ENCODE data around the gene FLRT1. TPM values are rescaled to one million over a fixed set of nuclear protein-coding genes. Genes with fewer than 3 reads are reported as not detected.
A peak's percentile ranks its signal among the peaks of the same experiment; 100 is the strongest.

The FLRT1 gene
- total RNA-seq, 1 experiment from 2014 or later: 0.31 TPM

- Mint-ChIP-seq H3K9me3 (peaks cover 9 to 14% of the 10 kb centered on the region in 2 experiments; a peak in 3 of 5 replicates), H3K4me3 (0 out of 5 replicates have a peak overlapping the region, but pooled peaks of 1 of the 2 experiments have one; percentile 32), H3K27ac (no peak overlapping the region), H3K27me3 (ENCODE audit: low read depth) (peaks cover 93% of the 10 kb centered on the region), H3K4me1 (peaks cover 14 to 18% of the 10 kb centered on the region in 2 experiments), H3K36me3 (ENCODE audit: insufficient read depth in 1 of 3, low read depth in 3 of 3) (peaks cover 2 to 10% (median 4%) of the 10 kb centered on the region in 3 experiments; a peak in 5 of 7 replicates)
- WGBS (ENCODE audit: extremely low coverage, insufficient read length, low lambda C conversion rate): no CpG with 5 or more reads among the region's 8 CpGs
- Histone ChIP-seq H2BK20ac (ENCODE audit: low read depth, low read length, poor library complexity, severe bottlenecking) (no peak overlapping the region), H3K4ac (ENCODE audit: low read depth, low read length) (no peak overlapping the region), H2BK120ac (ENCODE audit: low read depth, low read length, poor library complexity, severe bottlenecking) (no peak overlapping the region), H3K9me3 (ENCODE audit: control insufficient read depth, low read depth, low read length) (no peaks in the 10 kb centered on the region), H4K91ac (ENCODE audit: insufficient read length, low read depth, low read length) (no peak overlapping the region), H3K4me1 (ENCODE audit: insufficient read depth, low read length) (no peaks in the 10 kb centered on the region), H3K27me3 (ENCODE audit: insufficient read depth, low read length) (peaks cover 34% of the 10 kb centered on the region; the same call in 1 of the 2 replicates), H2BK15ac (ENCODE audit: low read depth, low read length) (no peak overlapping the region), H2BK5ac (ENCODE audit: insufficient read length, low read length) (no peak overlapping the region), H3K23me2 (ENCODE audit: insufficient read length, low read depth, low read length, poor library complexity, severe bottlenecking) (peaks cover 11% of the 10 kb centered on the region), H4K5ac (ENCODE audit: insufficient read length, low read depth, low read length) (no peak overlapping the region), H3K14ac (ENCODE audit: insufficient read depth, low read length) (no peak overlapping the region), H4K8ac (replicated peaks; ENCODE audit: insufficient read length, low read depth, low read length) (no peak overlapping the region), H2AK5ac (ENCODE audit: insufficient read length, low read length) (no peak overlapping the region), H4K20me1 (ENCODE audit: control insufficient read depth, insufficient read depth, insufficient read length) (no peaks in the 10 kb centered on the region), H3K79me2 (ENCODE audit: insufficient read depth, low read length) (no peaks in the 10 kb centered on the region), H3K23ac (ENCODE audit: insufficient read length, low read depth, low read length) (no peak overlapping the region), H3T11ph (ENCODE audit: low read length) (no peak overlapping the region), H3K18ac (ENCODE audit: insufficient read length, low read depth, low read length) (no peak overlapping the region), H2AFZ (ENCODE audit: low read length) (no peak overlapping the region), H3K56ac (ENCODE audit: insufficient read length, low read depth, low read length) (no peak overlapping the region), H3K9ac (ENCODE audit: extremely low read depth, insufficient read length, low read length) (no peak overlapping the region), H3K27ac (ENCODE audit: insufficient read length, low read depth, low read length) (no peak overlapping the region), H3K4me2 (ENCODE audit: insufficient read depth, insufficient read length, low read length) (no peak overlapping the region), H2BK12ac (ENCODE audit: insufficient read length, low read depth, low read length) (no peak overlapping the region), H3K79me1 (ENCODE audit: insufficient read depth, low read depth, low read length, poor library complexity, severe bottlenecking) (no peaks in the 10 kb centered on the region)
- no peak for DNase-seq
- no peak for TF ChIP-seq CTCF (conservative IDR thresholded peaks at IDR 0.05)
Measured at GRCh38 chr11:64009710-64010109, 26.0 kb upstream of the FLRT1 start.

Data from H9 (cell line).